ENCODE measurements around the gene HERC3.
A peak's percentile ranks its signal among the peaks of the same experiment; 100 is the strongest.

Gene HERC3

GRCh38 chr4:88661739-88662138, 69.5 kb downstream of the HERC3 start:
- no peak for DNase-seq

DNA sequence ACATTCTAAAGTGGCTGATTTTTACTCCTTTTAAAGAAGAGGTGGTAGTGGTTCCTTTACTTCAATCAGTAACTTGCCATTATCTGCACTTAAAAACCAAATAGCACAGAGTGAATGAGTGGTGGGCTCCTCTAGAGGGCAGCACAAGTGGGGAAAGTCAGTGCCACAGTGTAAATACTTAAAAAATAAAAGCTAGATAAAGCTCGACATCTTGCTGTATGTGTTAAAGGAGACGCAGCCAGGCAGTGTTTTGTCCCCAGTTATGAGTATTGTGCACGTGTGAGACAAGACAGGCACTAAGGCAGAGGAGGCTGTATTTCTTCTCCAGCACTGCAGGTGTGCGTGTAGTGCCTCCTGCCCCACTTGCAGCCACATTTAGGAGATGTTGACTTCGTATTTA, 80.7 kb downstream of the HERC3 start:
- no peak for DNase-seq

DNA sequence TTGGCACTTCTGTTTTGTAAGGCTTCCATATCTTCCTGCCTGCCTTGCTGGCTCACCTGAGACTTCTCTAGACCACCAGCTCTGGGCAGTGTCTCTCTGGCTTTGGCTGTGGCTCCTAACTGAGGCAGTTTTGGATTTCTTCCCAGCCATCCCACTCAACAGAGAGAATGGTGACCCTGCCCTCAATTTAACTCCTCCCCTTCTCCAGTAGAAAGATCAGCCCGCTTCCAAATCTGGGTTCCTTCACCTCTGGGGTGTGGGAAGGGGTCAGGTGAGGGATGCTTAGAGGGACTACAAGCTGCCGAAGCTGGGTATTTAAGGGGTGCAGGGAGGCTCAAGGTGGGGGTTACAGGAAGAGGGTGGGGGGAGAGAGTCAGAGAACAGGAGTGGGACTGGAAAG, 81.6 kb downstream of the HERC3 start:
- no peak for DNase-seq

GRCh38 chr4:88674565-88674964, 82.3 kb downstream of the HERC3 start:
- no peak for DNase-seq

- no peak for DNase-seq
Observed at GRCh38 chr4:88674979-88675378, 82.7 kb downstream of the HERC3 start.

DNA sequence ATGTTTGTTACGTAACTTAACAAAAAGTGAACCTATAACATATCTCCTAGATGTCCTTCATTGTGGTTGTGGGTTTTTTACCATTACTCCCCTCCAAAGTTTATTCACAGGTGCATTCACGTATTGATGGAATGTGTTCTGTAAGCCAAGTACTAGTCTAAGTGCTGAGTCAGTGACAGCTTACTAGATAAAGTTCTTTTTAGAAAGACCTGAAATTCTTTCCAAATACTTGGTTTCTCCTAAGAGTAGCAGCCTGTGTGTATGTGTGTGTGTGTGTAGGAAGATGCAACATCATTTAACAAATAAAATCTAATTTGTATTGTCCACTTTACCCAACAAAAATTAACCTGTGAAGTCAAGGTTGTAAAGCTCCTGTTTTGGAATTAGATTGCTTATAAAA, 83.3 kb downstream of the HERC3 start:
- no peak for DNase-seq

GRCh38 chr4:88681209-88681608, 88.9 kb downstream of the HERC3 start:
- no peak for DNase-seq

GRCh38 chr4:88690355-88690754, 98.1 kb downstream of the HERC3 start:
- DNase-seq: no peak

DNA sequence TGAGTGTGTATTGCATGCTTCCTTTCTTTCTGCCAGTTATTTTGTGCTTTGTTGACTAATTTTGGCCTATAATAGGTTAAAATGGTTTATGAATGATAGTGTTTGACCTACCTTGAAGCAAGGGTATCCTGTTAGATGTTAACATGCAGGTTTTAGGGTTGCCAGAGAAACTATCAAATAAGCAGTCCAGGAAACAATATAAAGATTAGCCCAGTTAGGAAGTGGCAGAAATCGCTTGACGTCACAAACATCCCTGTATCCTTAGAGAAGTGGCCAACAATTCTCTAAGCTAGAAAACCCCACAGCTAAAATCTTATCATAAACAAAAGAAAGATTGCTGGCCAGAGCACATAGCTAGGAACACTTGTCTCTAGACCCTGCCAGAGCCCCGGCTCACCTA, 101.5 kb downstream of the HERC3 start:
- DNase-seq: no peak

DNA sequence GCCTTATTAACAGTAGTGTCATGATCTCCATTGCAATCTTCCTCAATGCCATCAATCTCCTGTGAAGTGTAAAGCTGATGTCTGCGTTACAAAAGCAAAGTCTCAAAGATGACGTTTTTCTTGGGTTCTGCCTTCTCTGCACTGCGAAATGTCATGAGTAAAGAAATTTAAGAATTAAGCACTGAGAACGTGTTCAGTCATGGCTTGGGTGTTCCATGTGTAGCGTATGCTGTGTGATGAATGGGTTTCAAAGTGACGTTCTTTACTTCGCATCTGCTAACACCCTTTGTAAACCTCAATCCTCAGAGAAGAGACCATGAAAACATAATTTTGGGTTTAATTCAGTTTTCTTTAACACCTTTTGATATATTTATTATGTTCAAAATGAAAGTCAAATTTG, 104.3 kb downstream of the HERC3 start:
- DNase-seq: no peak

DNA sequence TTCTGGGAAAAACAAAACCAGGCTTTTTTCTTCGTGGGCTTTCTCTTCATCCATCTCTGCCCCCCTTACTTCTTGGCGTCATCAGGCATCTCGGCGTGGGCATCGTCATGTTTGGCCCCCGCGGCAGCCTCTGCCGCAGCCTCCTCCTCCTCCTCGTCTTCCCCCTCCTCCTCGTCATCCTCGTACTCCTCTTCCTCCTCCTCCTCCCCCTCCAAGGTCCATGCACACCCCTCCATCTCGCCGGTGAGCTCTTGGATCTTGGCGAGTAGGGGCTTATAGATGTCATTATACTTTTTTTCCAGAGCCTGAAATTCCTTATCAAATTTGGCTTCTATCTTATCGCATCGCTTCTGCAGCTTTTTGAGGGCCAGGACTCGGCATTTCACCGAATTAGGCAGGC, 104.9 kb downstream of the HERC3 start:
- DNase-seq: no peak

- peak; percentile 4 for DNase-seq
Observed at GRCh38 chr4:88697588-88698329, 105.5 kb downstream of the HERC3 start, which contains the start of gene NAP1L5. Gene NAP1L5, minus strand, starts transcription at chr4:88697829. Its CDS starts 75 bp downstream, at chr4:88697754.

DNA sequence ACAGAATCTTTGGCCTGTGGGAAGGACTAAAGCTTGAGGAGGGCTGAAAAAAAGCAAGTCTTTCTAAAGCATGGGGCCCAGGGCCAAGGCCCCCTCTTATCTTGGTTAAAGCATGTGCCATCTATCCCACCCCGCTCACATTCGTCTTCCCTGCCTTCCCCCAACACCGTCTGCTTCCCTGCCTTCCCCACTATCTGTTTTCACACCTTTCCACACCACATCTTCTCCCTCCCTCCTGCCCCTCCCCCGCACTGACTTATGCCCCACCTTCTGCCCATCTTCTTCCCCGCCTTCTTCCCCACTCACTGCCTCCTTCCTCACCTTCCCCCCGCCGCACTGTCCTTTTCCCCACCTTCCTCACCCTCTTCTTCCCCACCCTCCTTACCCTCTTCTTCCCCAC, 106.2 kb downstream of the HERC3 start:
- DNase-seq: no peak

GRCh38 chr4:88702782-88703181, 110.5 kb downstream of the HERC3 start:
- no peak for DNase-seq

- DNase-seq: peak; percentile 89
Observed at GRCh38 chr4:88705223-88705622, 112.9 kb downstream of the HERC3 start.

DNA sequence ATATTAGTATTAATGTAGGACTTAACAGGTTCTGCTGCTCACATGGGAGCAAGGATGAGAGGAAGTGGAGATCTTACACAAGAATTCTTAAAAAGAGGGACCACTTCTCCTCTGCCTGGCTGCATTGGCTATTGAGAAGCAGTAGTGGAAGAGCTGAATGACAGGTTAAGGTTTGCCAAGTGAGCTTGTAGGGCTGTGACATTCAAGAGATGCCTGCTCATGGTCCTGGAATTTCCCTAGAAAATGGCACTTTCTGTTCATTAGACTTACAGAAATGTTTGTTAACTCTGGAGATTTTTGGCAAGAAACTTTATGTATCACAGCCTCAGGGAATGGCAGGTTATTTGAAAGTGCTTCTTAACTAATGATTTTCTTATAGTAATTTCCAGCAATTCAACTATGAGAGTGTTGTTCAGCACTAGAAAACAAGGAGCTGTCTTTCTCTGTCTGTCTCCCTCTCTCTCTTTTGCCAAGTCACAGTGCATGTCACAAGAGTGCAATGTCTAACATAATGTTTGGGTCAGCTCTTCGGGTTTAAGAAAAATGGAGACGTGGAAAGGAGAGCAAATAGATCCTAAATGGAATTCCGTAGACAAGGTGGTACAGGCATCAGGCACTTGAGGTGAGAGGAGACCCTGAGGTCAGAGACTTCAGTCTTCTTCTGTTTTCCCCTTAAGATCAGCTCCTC, 113.7 kb downstream of the HERC3 start:
- DNase-seq: peak; percentile 23

DNA sequence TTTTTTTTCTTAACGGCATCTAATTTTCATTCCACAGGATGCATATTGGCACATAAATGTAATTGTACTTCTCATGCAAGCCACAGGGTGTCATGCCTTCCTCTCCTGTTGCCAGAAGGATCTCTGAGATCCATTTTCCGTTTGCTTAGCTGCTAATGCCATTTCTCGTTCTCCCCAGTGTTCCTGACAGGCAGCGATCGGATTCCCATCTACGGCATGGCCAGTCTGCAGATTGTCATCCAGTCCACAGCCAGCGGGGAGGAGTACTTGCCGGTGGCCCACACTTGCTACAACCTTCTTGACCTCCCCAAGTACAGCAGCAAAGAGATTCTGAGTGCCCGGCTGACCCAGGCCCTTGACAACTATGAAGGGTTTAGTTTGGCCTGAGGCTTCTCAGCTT, 114.3 kb downstream of the HERC3 start:
- peak; percentile 8 for DNase-seq

- DNase-seq: no peak
Observed at GRCh38 chr4:88709989-88710388, 117.7 kb downstream of the HERC3 start.

- no peak for DNase-seq
Observed at GRCh38 chr4:88713782-88714181, 121.5 kb downstream of the HERC3 start.

- DNase-seq: no peak
Observed at GRCh38 chr4:88718098-88718497, 125.8 kb downstream of the HERC3 start.

DNA sequence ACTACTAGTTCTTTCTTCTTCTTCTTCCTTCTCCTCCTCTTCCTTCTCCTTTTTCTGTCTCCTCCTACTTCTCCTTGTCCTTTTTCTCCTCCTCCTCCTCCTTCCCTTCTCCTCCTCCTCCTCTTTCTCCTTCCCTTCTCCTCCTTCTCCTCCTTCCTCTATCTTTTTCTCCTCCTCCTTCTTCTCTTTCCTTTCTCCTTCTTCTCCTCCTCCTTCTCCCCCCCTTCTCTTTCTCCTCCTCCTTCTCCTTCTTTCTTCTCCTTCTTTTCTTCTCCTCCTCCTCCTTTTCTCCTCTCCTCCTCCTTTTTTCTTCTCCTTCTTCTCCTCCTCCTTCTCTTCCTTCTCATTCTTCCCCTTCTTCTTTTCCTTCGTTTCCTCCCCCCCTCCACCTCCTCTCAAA, 127.1 kb downstream of the HERC3 start:
- no peak for DNase-seq

- no peak for DNase-seq
Observed at GRCh38 chr4:88720451-88721428, 128.5 kb downstream of the HERC3 start.

DNA sequence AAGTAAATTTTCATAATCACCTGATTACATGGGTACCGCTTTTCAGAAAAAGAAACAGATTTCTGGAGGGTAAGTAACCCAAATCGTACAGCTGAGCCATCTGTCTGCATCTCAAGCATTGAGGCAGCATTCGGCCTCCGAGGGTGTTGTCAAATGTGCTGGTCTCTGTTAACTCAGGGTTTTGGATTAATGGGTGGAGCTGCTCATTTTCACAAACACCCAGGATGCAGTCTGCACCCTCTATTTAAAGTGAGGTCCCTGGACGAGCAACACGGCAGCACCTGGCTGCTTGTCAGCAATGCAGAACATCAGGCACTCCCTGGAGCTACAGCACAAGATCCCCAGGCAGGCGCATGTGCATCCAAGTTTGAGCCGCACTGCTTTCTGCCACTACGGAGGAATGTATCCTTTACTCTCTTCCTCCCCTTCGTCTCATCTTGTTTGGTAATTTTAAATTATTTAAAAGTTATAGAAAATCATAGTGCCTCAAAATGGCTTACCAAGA, 130.0 kb downstream of the HERC3 start:
- DNase-seq: no peak

All from NCI-H1048 (cell line).